ENCODE data around the gene HPSE2.
"Not testable (repeated sequence)": the region's sequence is repeated elsewhere in the genome, so short reads cannot be mapped to it uniquely, and the experiment has no call there.

Gene HPSE2

GRCh38 chr10:99161165-99161564 is 74.5 kb downstream of the HPSE2 start:
- no peak overlapping the region for H3K9ac ChIP-seq (ENCODE audit: low read depth, low read length)

DNA sequence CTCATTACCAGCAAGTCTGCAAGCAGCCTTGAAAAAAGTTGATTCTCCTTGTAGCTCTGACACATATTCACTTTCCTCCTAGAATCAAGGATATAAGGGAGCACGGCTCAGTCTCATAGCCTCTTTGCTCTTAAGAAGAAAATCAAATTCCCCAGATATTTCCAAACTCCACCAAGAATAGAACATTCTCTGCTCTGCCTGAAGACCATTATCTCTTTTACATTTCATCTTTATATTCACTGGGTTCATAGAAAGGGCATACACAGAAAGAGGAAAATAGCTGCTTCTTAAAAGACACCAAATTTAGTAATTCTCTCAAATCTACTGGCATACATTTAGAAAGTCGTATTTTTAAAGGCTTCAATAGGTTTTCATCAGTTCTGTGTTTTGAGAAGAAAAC is 92.0 kb downstream of the HPSE2 start:
- Histone ChIP-seq H3K4me3 (ENCODE audit: low read depth, low read length) (no peak overlapping the region), H3K36me3 (ENCODE audit: control insufficient read depth, insufficient read depth, low read length) (no peaks in the 10 kb centered on the region), H3K9me3 (ENCODE audit: control insufficient read depth, insufficient read depth, low read length) (no peaks in the 10 kb centered on the region), H3K27ac (ENCODE audit: low read depth, low read length) (no peak overlapping the region), H3K9ac (ENCODE audit: low read depth, low read length) (no peak overlapping the region), H3K27me3 (ENCODE audit: control insufficient read depth, insufficient read depth, low read length) (no peaks in the 10 kb centered on the region), H3K4me1 (ENCODE audit: control insufficient read depth, insufficient read depth, low read length) (no peaks in the 10 kb centered on the region)

More at GRCh38 chr10:99161165-99161564, 74.5 kb downstream of the HPSE2 start:
- H3K4me3 ChIP-seq (ENCODE audit: low read depth, low read length): no peak overlapping the region
- H3K27ac ChIP-seq (ENCODE audit: low read depth, low read length): no peak overlapping the region
- no peaks in the 10 kb centered on the region for H3K36me3 ChIP-seq (ENCODE audit: control insufficient read depth, insufficient read depth, low read length)
- H3K4me1 ChIP-seq (ENCODE audit: control insufficient read depth, insufficient read depth, low read length): no peaks in the 10 kb centered on the region
- no peaks in the 10 kb centered on the region for H3K27me3 ChIP-seq (ENCODE audit: control insufficient read depth, insufficient read depth, low read length)
- no peaks in the 10 kb centered on the region for H3K9me3 ChIP-seq (ENCODE audit: control insufficient read depth, insufficient read depth, low read length)

DNA sequence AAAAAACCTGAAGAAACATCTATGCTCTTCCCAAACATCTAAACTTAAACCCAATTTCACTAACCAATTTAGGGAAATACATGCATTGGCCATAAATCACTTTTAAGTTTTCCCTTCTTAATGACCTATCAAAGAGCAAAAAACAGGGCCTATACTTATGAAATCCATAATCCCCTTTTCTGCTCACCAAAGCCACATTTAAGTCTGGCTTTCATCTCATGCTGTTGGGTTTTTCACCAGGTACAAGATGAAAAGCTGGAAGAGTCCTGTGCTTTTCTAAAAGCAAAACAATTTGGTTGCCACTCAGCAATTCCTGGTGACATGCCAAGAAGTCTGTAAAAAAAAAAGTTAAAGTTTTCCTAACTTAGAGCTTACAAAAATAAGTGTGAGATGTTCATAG is 92.6 kb downstream of the HPSE2 start:
- H3K27ac ChIP-seq (ENCODE audit: low read depth, low read length): no peak overlapping the region
- no peaks in the 10 kb centered on the region for H3K36me3 ChIP-seq (ENCODE audit: control insufficient read depth, insufficient read depth, low read length)
- H3K27me3 ChIP-seq (ENCODE audit: control insufficient read depth, insufficient read depth, low read length): no peaks in the 10 kb centered on the region
- H3K9ac ChIP-seq (ENCODE audit: low read depth, low read length): no peak overlapping the region
- no peak overlapping the region for H3K4me3 ChIP-seq (ENCODE audit: low read depth, low read length)
- no peaks in the 10 kb centered on the region for H3K9me3 ChIP-seq (ENCODE audit: control insufficient read depth, insufficient read depth, low read length)
- no peaks in the 10 kb centered on the region for H3K4me1 ChIP-seq (ENCODE audit: control insufficient read depth, insufficient read depth, low read length)

- H3K36me3 ChIP-seq (ENCODE audit: control insufficient read depth, insufficient read depth, low read length); H3K27me3 ChIP-seq (ENCODE audit: control insufficient read depth, insufficient read depth, low read length); H3K4me3 ChIP-seq (ENCODE audit: low read depth, low read length); H3K9ac ChIP-seq (ENCODE audit: low read depth, low read length); H3K4me1 ChIP-seq (ENCODE audit: control insufficient read depth, insufficient read depth, low read length); H3K9me3 ChIP-seq (ENCODE audit: control insufficient read depth, insufficient read depth, low read length); H3K27ac ChIP-seq (ENCODE audit: low read depth, low read length): not testable (repeated sequence)
Measured at GRCh38 chr10:99132897-99133296, 102.8 kb downstream of the HPSE2 start.

GRCh38 chr10:99125879-99126278 is 109.8 kb downstream of the HPSE2 start:
- Histone ChIP-seq H3K27me3 (ENCODE audit: control insufficient read depth, insufficient read depth, low read length) (no peaks in the 10 kb centered on the region), H3K27ac (ENCODE audit: low read depth, low read length) (no peak overlapping the region), H3K9ac (ENCODE audit: low read depth, low read length) (no peak overlapping the region), H3K36me3 (ENCODE audit: control insufficient read depth, insufficient read depth, low read length) (no peaks in the 10 kb centered on the region), H3K4me1 (ENCODE audit: control insufficient read depth, insufficient read depth, low read length) (no peaks in the 10 kb centered on the region), H3K4me3 (ENCODE audit: low read depth, low read length) (no peak overlapping the region), H3K9me3 (ENCODE audit: control insufficient read depth, insufficient read depth, low read length) (peaks cover 14% of the 10 kb centered on the region)

GRCh38 chr10:99124376-99124775 is 111.3 kb downstream of the HPSE2 start:
- Histone ChIP-seq H3K4me1 (ENCODE audit: control insufficient read depth, insufficient read depth, low read length) (no peaks in the 10 kb centered on the region), H3K27me3 (ENCODE audit: control insufficient read depth, insufficient read depth, low read length) (no peaks in the 10 kb centered on the region)

DNA sequence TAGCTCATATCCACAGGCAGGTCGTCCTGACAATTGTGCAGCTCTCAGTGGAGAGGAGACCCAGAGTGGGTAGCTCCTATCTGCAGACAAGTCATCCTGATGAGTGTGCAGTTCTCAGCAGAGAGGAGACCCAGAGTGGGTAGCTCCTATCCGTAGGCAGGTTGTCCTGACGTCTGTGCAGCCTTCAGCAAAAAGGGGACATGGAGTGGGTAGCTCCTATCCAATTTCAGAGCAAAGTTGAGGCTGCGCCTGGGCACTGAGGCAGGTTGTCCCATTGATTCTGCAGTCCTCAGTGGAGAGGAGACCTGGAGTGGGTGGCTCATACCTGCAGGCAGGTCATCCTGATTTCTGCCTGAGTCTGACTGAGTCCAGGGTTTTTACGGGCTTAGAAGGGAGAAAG is 111.8 kb downstream of the HPSE2 start:
- Histone ChIP-seq H3K27ac (ENCODE audit: low read depth, low read length) (no peak overlapping the region), H3K9ac (ENCODE audit: low read depth, low read length) (no peak overlapping the region), H3K27me3 (ENCODE audit: control insufficient read depth, insufficient read depth, low read length) (no peaks in the 10 kb centered on the region), H3K4me1 (ENCODE audit: control insufficient read depth, insufficient read depth, low read length) (no peaks in the 10 kb centered on the region), H3K4me3 (ENCODE audit: low read depth, low read length) (no peak overlapping the region), H3K9me3 (ENCODE audit: control insufficient read depth, insufficient read depth, low read length) (peaks cover 14% of the 10 kb centered on the region), H3K36me3 (ENCODE audit: control insufficient read depth, insufficient read depth, low read length) (no peaks in the 10 kb centered on the region)

More at GRCh38 chr10:99124376-99124775, 111.3 kb downstream of the HPSE2 start:
- Histone ChIP-seq H3K9ac (ENCODE audit: low read depth, low read length) (no peak overlapping the region), H3K27ac (ENCODE audit: low read depth, low read length) (no peak overlapping the region), H3K9me3 (ENCODE audit: control insufficient read depth, insufficient read depth, low read length) (peaks cover 14% of the 10 kb centered on the region), H3K4me3 (ENCODE audit: low read depth, low read length) (no peak overlapping the region), H3K36me3 (ENCODE audit: control insufficient read depth, insufficient read depth, low read length) (no peaks in the 10 kb centered on the region)

GRCh38 chr10:99123336-99123735 is 112.3 kb downstream of the HPSE2 start:
- H3K9me3 ChIP-seq (ENCODE audit: control insufficient read depth, insufficient read depth, low read length): peaks cover 14% of the 10 kb centered on the region
- H3K4me3 ChIP-seq (ENCODE audit: low read depth, low read length): no peak overlapping the region
- H3K36me3 ChIP-seq (ENCODE audit: control insufficient read depth, insufficient read depth, low read length): no peaks in the 10 kb centered on the region
- H3K27me3 ChIP-seq (ENCODE audit: control insufficient read depth, insufficient read depth, low read length): no peaks in the 10 kb centered on the region
- no peak overlapping the region for H3K27ac ChIP-seq (ENCODE audit: low read depth, low read length)
- H3K4me1 ChIP-seq (ENCODE audit: control insufficient read depth, insufficient read depth, low read length): no peaks in the 10 kb centered on the region
- no peak overlapping the region for H3K9ac ChIP-seq (ENCODE audit: low read depth, low read length)

DNA sequence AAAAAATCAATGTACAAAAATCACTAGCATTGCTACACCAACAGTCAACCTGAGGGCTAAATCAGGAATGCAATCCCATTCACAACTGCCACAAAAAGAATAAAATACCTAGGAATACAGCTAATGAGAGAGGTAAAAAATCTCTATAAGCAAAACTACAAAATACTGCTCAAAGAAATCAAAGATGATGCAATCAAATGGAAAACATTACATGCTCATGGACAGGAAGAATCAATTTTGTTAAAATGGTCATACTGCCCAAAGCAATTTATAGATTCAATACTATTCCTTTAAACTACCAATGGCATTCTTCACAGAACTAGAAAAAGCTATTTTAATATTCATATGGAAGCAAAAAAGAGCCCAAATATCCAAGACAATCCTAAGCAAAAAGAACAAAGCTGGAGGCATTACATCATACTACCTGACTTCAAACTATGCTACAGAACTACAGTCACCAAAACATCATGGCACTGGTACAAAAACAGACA is 116.3 kb downstream of the HPSE2 start:
- no peaks in the 10 kb centered on the region for H3K27me3 ChIP-seq (ENCODE audit: control insufficient read depth, insufficient read depth, low read length)
- H3K9ac ChIP-seq (ENCODE audit: low read depth, low read length): no peak overlapping the region
- H3K36me3 ChIP-seq (ENCODE audit: control insufficient read depth, insufficient read depth, low read length): no peaks in the 10 kb centered on the region
- H3K9me3 ChIP-seq (ENCODE audit: control insufficient read depth, insufficient read depth, low read length): peaks cover 14% of the 10 kb centered on the region
- H3K4me3 ChIP-seq (ENCODE audit: low read depth, low read length): no peak overlapping the region
- H3K4me1 ChIP-seq (ENCODE audit: control insufficient read depth, insufficient read depth, low read length): no peaks in the 10 kb centered on the region
- no peak overlapping the region for H3K27ac ChIP-seq (ENCODE audit: low read depth, low read length)

DNA sequence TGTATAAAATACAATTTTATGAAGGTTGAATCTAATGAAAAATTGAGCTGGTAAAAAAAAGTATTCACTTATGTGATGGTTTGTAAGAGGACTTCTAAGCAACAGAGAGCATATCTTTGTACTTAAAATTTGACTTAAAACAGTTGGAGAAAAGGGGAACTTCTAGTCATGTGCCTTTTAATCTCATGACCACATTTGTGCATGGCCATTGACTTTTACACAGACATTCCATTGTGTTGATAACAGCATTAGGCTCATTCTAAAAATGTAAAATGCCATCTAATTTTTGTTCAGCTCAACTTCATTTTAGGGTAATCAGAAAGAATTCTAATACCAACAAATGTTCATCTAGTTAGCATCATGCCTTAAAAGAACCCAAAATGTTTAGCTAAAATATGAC is 119.9 kb downstream of the HPSE2 start:
- H3K27ac ChIP-seq (ENCODE audit: low read depth, low read length): no peak overlapping the region
- no peaks in the 10 kb centered on the region; the same call in 1 of the 2 replicates for H3K9me3 ChIP-seq (ENCODE audit: control insufficient read depth, insufficient read depth, low read length)
- H3K4me1 ChIP-seq (ENCODE audit: control insufficient read depth, insufficient read depth, low read length): no peaks in the 10 kb centered on the region

GRCh38 chr10:99085358-99085757 is 150.3 kb downstream of the HPSE2 start:
- H3K4me3 ChIP-seq (ENCODE audit: low read depth, low read length): no peak overlapping the region
- no peaks in the 10 kb centered on the region for H3K36me3 ChIP-seq (ENCODE audit: control insufficient read depth, insufficient read depth, low read length)
- H3K27me3 ChIP-seq (ENCODE audit: control insufficient read depth, insufficient read depth, low read length): no peaks in the 10 kb centered on the region
- H3K4me1 ChIP-seq (ENCODE audit: control insufficient read depth, insufficient read depth, low read length): peaks cover 20% of the 10 kb centered on the region
- no peaks in the 10 kb centered on the region for H3K9me3 ChIP-seq (ENCODE audit: control insufficient read depth, insufficient read depth, low read length)
- H3K9ac ChIP-seq (ENCODE audit: low read depth, low read length): no peak overlapping the region
- H3K27ac ChIP-seq (ENCODE audit: low read depth, low read length): no peak overlapping the region

More for the DNA sequence above, 119.9 kb downstream of the HPSE2 start:
- H3K4me3 ChIP-seq (ENCODE audit: low read depth, low read length): no peak overlapping the region
- H3K27me3 ChIP-seq (ENCODE audit: control insufficient read depth, insufficient read depth, low read length): no peaks in the 10 kb centered on the region
- no peak overlapping the region for H3K9ac ChIP-seq (ENCODE audit: low read depth, low read length)
- no peaks in the 10 kb centered on the region for H3K36me3 ChIP-seq (ENCODE audit: control insufficient read depth, insufficient read depth, low read length)

GRCh38 chr10:99084161-99084560 is 151.5 kb downstream of the HPSE2 start:
- peaks cover 20% of the 10 kb centered on the region for H3K4me1 ChIP-seq (ENCODE audit: control insufficient read depth, insufficient read depth, low read length)
- no peaks in the 10 kb centered on the region for H3K36me3 ChIP-seq (ENCODE audit: control insufficient read depth, insufficient read depth, low read length)
- H3K9me3 ChIP-seq (ENCODE audit: control insufficient read depth, insufficient read depth, low read length): no peaks in the 10 kb centered on the region
- H3K9ac ChIP-seq (ENCODE audit: low read depth, low read length): no peak overlapping the region
- no peak overlapping the region for H3K4me3 ChIP-seq (ENCODE audit: low read depth, low read length)
- no peak overlapping the region for H3K27ac ChIP-seq (ENCODE audit: low read depth, low read length)
- no peaks in the 10 kb centered on the region for H3K27me3 ChIP-seq (ENCODE audit: control insufficient read depth, insufficient read depth, low read length)
